ENCODE measurements around the gene FOXO3.

GRCh38 chr6:108671175-108671574, 110.5 kb downstream of the FOXO3 start:
- TF ChIP-seq GATA2 (IDR thresholded peaks at IDR 0.05; ENCODE audit: low read depth, low read length) (no peak), GATA3 (IDR thresholded peaks at IDR 0.05; ENCODE audit: low read depth, low read length) (no peak)

Measured in SH-SY5Y (cell line).